ENCODE measurements around the gene CELA3A. TPM values are rescaled to one million over a fixed set of nuclear protein-coding genes. Genes with fewer than 3 reads are reported as not detected.
A peak's percentile ranks its signal among the peaks of the same experiment; 100 is the strongest.
"Not testable (repeated sequence)": the region's sequence is repeated elsewhere in the genome, so short reads cannot be mapped to it uniquely, and the experiment has no call there.

The CELA3A gene
- total RNA-seq, 6 donors from 2014 or later: 7.5 to 17.0 TPM; not detected in 4

DNA sequence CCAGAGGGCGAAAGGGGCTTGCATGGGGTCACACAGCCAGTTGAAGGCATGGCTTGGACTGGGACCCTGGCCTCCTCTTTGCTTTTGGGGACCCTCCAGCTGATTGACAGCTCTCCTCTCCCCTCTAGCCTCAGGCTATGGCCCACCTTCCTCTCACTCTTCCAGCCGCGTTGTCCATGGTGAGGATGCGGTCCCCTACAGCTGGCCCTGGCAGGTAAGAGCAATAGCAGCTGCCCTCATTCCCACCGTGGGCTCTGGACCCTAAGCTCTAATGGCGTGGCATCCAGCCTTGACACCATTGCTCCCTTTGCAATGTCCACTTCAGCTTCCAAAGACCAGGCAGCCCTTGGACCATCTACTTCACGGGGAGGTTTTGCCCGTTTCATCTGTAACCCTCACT lies 1.4 kb downstream of the CELA3A start:
- H3K27ac ChIP-seq; H3K9me3 ChIP-seq; H3K4me3 ChIP-seq; H3K27me3 ChIP-seq; H3K4me1 ChIP-seq; H3K36me3 ChIP-seq; ATAC-seq (ENCODE audit: low FRiP score in 2 of 2); DNase-seq: not testable (repeated sequence)
- 83 to 89% methylated on average over 6 to 8 of the region's 8 CpGs for WGBS, 2 donors

DNA sequence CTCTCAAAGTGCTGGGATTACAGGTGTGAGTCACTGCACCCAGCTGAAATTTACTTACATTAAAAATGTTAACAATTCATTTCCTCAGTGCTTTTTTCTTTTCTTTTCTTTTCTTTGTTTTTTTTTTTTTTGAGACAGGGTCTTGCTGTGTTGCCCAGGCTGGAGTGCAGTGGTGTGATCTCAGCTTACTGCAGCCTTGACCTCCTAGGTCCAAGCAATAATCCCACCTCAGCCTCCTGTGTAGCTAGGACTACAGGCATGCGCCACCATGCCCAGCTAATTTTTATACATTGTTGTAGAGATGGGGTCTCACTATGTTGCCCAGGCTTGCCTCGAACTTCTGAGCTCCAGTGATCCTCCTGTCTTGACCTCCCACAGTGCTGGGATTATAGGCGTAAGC lies 2.5 kb downstream of the CELA3A start:
- not testable (repeated sequence) for ATAC-seq (ENCODE audit: low FRiP score in 2 of 2); H3K27me3 ChIP-seq; H3K9me3 ChIP-seq; H3K4me3 ChIP-seq; H3K4me1 ChIP-seq; H3K27ac ChIP-seq; H3K36me3 ChIP-seq; DNase-seq
- 69 to 100% methylated on average over 2 of the region's 3 CpGs for WGBS, 2 donors

- DNase-seq (peak in 1 of 2 donors; percentile 55), ATAC-seq (ENCODE audit: low FRiP score in 2 of 2) (peak; percentile 63 to 75)
- H3K36me3 ChIP-seq, H3K4me3 ChIP-seq, H3K9me3 ChIP-seq, H3K27me3 ChIP-seq, H3K27ac ChIP-seq, H3K4me1 ChIP-seq: not testable (repeated sequence)
- TF ChIP-seq, protein P1, sequence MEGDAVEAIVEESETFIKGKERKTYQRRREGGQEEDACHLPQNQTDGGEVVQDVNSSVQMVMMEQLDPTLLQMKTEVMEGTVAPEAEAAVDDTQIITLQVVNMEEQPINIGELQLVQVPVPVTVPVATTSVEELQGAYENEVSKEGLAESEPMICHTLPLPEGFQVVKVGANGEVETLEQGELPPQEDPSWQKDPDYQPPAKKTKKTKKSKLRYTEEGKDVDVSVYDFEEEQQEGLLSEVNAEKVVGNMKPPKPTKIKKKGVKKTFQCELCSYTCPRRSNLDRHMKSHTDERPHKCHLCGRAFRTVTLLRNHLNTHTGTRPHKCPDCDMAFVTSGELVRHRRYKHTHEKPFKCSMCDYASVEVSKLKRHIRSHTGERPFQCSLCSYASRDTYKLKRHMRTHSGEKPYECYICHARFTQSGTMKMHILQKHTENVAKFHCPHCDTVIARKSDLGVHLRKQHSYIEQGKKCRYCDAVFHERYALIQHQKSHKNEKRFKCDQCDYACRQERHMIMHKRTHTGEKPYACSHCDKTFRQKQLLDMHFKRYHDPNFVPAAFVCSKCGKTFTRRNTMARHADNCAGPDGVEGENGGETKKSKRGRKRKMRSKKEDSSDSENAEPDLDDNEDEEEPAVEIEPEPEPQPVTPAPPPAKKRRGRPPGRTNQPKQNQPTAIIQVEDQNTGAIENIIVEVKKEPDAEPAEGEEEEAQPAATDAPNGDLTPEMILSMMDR (IDR thresholded peaks at IDR 0.05): peak in 3 of 6 experiments; percentile 21 to 34 (median 29)
- 68% methylated on average over 17 to 18 of the region's 18 CpGs for WGBS, 2 donors
Measured at GRCh38 chr1:22005261-22006149, 4.0 kb downstream of the CELA3A start.

GRCh38 chr1:22006736-22007135 lies 5.3 kb downstream of the CELA3A start:
- not testable (repeated sequence) for ATAC-seq (ENCODE audit: low FRiP score in 2 of 2); H3K4me3 ChIP-seq; H3K9me3 ChIP-seq; H3K27me3 ChIP-seq; DNase-seq; H3K36me3 ChIP-seq; H3K4me1 ChIP-seq; H3K27ac ChIP-seq
- WGBS, 2 donors: 76 to 88% methylated on average over 13 of the region's 13 CpGs

DNA sequence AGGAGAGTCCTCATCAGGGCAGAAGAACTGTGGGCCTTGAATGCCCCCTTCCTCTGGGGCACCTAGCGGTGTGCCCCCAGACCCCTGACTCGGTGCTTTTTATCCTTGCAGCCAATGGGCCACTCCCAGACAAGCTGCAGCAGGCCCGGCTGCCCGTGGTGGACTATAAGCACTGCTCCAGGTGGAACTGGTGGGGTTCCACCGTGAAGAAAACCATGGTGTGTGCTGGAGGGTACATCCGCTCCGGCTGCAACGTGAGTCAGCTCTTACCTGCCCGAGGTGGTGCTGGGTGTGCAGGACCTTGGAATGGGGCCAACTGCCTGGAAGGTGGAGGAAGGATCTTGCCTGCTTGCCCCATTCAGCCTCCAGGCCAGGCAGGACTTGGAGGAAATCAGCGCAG lies 5.8 kb downstream of the CELA3A start:
- not testable (repeated sequence) for H3K27me3 ChIP-seq; DNase-seq; H3K36me3 ChIP-seq; ATAC-seq (ENCODE audit: low FRiP score in 2 of 2); H3K27ac ChIP-seq; H3K4me1 ChIP-seq; H3K4me3 ChIP-seq; H3K9me3 ChIP-seq
- whole genome bisulfite sequencing, 2 donors: 80 to 96% methylated on average over 1 to 6 of the region's 10 CpGs

GRCh38 chr1:22009566-22009965 lies 8.1 kb downstream of the CELA3A start:
- H3K4me1 ChIP-seq; ATAC-seq (ENCODE audit: low FRiP score in 2 of 2); H3K4me3 ChIP-seq; H3K27ac ChIP-seq; H3K27me3 ChIP-seq; H3K36me3 ChIP-seq; H3K9me3 ChIP-seq; DNase-seq: not testable (repeated sequence)
- 85 to 88% methylated on average over 8 of the region's 11 CpGs for WGBS, 2 donors

DNA sequence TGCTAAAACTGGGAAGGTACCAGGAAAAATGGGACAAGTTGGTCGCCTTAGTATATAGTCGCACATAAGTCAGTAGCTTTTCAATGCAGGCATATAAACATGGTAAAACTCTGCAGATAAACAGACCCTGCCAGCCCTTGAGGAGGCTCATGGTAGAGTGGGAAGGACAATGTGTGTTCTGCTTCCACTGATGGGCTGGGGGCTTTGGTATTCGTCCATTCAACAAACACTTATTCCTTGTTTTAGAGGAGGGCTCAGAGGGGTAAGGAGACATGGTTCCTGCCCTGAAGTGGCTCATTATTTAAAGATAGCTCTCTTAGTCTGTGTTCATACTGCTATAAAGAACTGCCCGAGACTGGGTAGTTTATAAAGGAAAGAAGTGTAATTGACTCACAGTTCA lies 11.3 kb downstream of the CELA3A start:
- H3K36me3 ChIP-seq; H3K4me3 ChIP-seq; H3K27me3 ChIP-seq; ATAC-seq (ENCODE audit: low FRiP score in 2 of 2); H3K9me3 ChIP-seq; DNase-seq; H3K4me1 ChIP-seq; H3K27ac ChIP-seq: not testable (repeated sequence)
- 60 to 67% methylated on average over 3 to 4 of the region's 4 CpGs for WGBS, 2 donors

DNA sequence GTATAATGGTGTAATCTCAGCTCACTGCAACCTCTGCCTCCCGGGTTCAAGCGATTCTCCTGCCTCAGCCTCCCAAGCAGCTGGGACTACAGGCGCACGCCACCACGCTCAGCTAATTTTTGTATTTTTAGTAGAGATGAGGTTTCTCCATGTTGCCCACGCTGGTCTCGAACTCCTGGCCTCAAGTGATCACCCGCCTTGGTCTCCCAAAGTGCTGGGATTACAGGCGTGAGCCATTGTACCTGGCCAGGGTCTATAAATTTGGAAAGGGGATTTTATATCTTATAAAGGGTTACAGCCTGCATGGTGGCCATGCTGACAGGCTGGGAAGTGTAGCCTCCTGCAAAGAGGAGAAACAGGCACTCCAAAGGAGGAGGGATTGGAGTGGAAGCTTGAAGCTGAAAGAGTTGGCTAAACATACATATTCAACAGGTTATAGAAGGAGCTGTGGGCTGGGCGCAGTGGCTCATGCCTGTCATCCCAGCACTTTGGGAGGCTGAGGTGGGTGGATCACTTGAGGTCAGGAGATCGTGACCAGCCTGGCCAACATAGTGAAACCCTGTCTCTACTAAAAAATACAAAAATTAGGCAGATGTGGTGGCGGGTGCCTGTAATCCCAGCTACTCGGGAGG lies 13.2 kb downstream of the CELA3A start:
- H3K36me3 ChIP-seq; ATAC-seq (ENCODE audit: low FRiP score in 2 of 2); H3K4me3 ChIP-seq; DNase-seq; H3K27me3 ChIP-seq; H3K4me1 ChIP-seq; H3K27ac ChIP-seq; H3K9me3 ChIP-seq: not testable (repeated sequence)
- 85 to 89% methylated on average over 13 of the region's 13 CpGs for WGBS, 2 donors

Measured in upper lobe of left lung (tissue), 6 donors.